ENCODE results near the gene HAO2. TPM values are rescaled to one million over a fixed set of nuclear protein-coding genes. Genes with fewer than 3 reads are reported as not detected.

Gene HAO2
- total RNA-seq, 1 experiment from 2014 or later, result not detected

DNA sequence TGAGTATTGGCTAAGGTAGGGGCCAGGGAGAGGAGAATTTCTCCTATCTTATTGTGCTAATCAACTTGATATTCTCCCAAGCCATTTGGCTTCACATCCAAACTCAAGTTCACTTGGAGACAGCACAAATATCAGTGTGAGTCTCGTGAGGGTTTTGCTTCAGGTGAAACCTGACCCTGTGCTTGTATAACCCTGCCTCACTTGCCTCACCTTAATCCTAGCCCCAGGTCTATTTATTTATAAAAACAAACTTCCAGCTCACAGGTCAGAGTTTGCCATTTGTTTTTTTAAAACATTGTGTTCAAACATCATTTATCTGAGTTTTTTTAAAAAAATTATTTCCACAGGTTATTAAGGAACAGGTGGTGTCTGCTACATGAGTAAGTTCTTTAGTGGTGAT is 19.9 kb downstream of the HAO2 start:
- Histone ChIP-seq H3K36me3 (ENCODE audit: insufficient read depth, low read length, poor library complexity, severe bottlenecking) (no peaks in the 10 kb centered on the region), H3K4me1 (ENCODE audit: insufficient read depth, low read length, poor library complexity, severe bottlenecking) (no peaks in the 10 kb centered on the region), H3K27ac (ENCODE audit: low read depth, low read length, poor library complexity, severe bottlenecking) (no peak overlapping the region), H3K27me3 (replicated peaks; ENCODE audit: insufficient read depth, low read depth, low read length, poor library complexity) (no peaks in the 10 kb centered on the region), H3K4me3 (ENCODE audit: low read depth, low read length, poor library complexity, severe bottlenecking) (no peak overlapping the region), H3K9me3 (ENCODE audit: low read depth, low read length, poor library complexity, severe bottlenecking) (no peaks in the 10 kb centered on the region)
- no TSS peak for BruUV-seq (replicated peaks)
- intact Hi-C loops (cut with micrococcal nuclease; ENCODE audit: unreplicated experiment), result no loop called here
- no peak for DNase-seq (ENCODE audit: low spot score)
- CTCF ChIA-PET, result no interaction called here
- TF ChIP-seq CTCF (conservative IDR thresholded peaks at IDR 0.05; ENCODE audit: low read depth, low read length) (no peak), EZH2 (IDR thresholded peaks at IDR 0.05; ENCODE audit: borderline replicate concordance, low read depth, low read length, poor library complexity, severe bottlenecking) (no peak)
- POLR2A ChIA-PET (ENCODE audit: low non-redundant PET), result no interaction called here

GRCh38 chr1:119390526-119390925 is 21.9 kb downstream of the HAO2 start:
- intact Hi-C loops (cut with micrococcal nuclease; ENCODE audit: unreplicated experiment), result no loop called here
- Histone ChIP-seq H3K27me3 (replicated peaks; ENCODE audit: insufficient read depth, low read depth, low read length, poor library complexity) (no peaks in the 10 kb centered on the region), H3K4me1 (ENCODE audit: insufficient read depth, low read length, poor library complexity, severe bottlenecking) (no peaks in the 10 kb centered on the region), H3K9me3 (ENCODE audit: low read depth, low read length, poor library complexity, severe bottlenecking) (no peaks in the 10 kb centered on the region), H3K27ac (ENCODE audit: low read depth, low read length, poor library complexity, severe bottlenecking) (no peak overlapping the region), H3K4me3 (ENCODE audit: low read depth, low read length, poor library complexity, severe bottlenecking) (no peak overlapping the region), H3K36me3 (ENCODE audit: insufficient read depth, low read length, poor library complexity, severe bottlenecking) (no peaks in the 10 kb centered on the region)
- TF ChIP-seq CTCF (conservative IDR thresholded peaks at IDR 0.05; ENCODE audit: low read depth, low read length) (no peak), EZH2 (IDR thresholded peaks at IDR 0.05; ENCODE audit: borderline replicate concordance, low read depth, low read length, poor library complexity, severe bottlenecking) (no peak)
- ChIA-PET POLR2A (ENCODE audit: low non-redundant PET) (no interaction called here), CTCF (no interaction called here)
- no TSS peak for BruUV-seq (replicated peaks)
- no peak for DNase-seq (ENCODE audit: low spot score)

- BruUV-seq (replicated peaks), result no TSS peak
- H3K4me3 ChIP-seq (ENCODE audit: low read depth, low read length, poor library complexity, severe bottlenecking), result no peak overlapping the region
- ChIA-PET POLR2A (ENCODE audit: low non-redundant PET) (interaction anchor here (0.5 kb wide), 1 partner anchor 64 kb away, joined by 4 read pairs; no protein-coding TSS in a partner anchor), CTCF (no interaction called here)
- no peak overlapping the region for H3K27ac ChIP-seq (ENCODE audit: low read depth, low read length, poor library complexity, severe bottlenecking)
- H3K4me1 ChIP-seq (ENCODE audit: insufficient read depth, low read length, poor library complexity, severe bottlenecking), result no peaks in the 10 kb centered on the region
- H3K9me3 ChIP-seq (ENCODE audit: low read depth, low read length, poor library complexity, severe bottlenecking), result no peaks in the 10 kb centered on the region
- H3K27me3 ChIP-seq (replicated peaks; ENCODE audit: insufficient read depth, low read depth, low read length, poor library complexity), result no peaks in the 10 kb centered on the region
- intact Hi-C loops (cut with micrococcal nuclease; ENCODE audit: unreplicated experiment), result no loop called here
- H3K36me3 ChIP-seq (ENCODE audit: insufficient read depth, low read length, poor library complexity, severe bottlenecking), result no peaks in the 10 kb centered on the region
- TF ChIP-seq CTCF (conservative IDR thresholded peaks at IDR 0.05; ENCODE audit: low read depth, low read length) (no peak), EZH2 (IDR thresholded peaks at IDR 0.05; ENCODE audit: borderline replicate concordance, low read depth, low read length, poor library complexity, severe bottlenecking) (no peak)
- DNase-seq (ENCODE audit: low spot score), result no peak
These were observed 23.2 kb downstream of the HAO2 start for GRCh38 chr1:119391749-119392148.
